B cell (primary cell): ENCODE results near the gene FOXN3. TPM values are rescaled to one million over a fixed set of nuclear protein-coding genes. Genes with fewer than 3 reads are reported as not detected.

Experiments
- ATAC-seq: fragments of 200-7000 bp; cut with Tn5 transposase; one replicate; pipeline ENCODE4 v1.10.0; 2021; ENCODE audit warnings: low read depth, mild to moderate bottlenecking, moderate number of reproducible peaks, moderate library complexity
- CTCF ChIA-PET: fragments of 350-600 bp; sonication (Branson Sonifier 250); formaldehyde crosslinking; loops from one replicate; lab custom pipeline; 2021; ENCODE audit warnings: antibody characterized with exemption, inconsistent platforms; lab: Charles Lee
- POLR2A ChIA-PET: fragments of 350-600 bp; sonication (Branson Sonifier 250); formaldehyde crosslinking; loops from one replicate; lab custom pipeline; 2021; ENCODE audit warnings: antibody characterized with exemption; lab: Charles Lee
- DNase-seq: peaks from one replicate; pipeline ENCODE4 v3.0.0; 2013
- H2AFZ ChIP-seq: 2 replicates; pipeline ENCODE4 v1.6.1; 2012; ENCODE audit warnings: mild to moderate bottlenecking, low read depth, low read length; ENCODE audit not compliant: insufficient read depth, poor library complexity, severe bottlenecking
- H3K27ac ChIP-seq, 2 donors: 1 replicate in 1 of 2; 2 replicates in 1 of 2; pipeline ENCODE4 v1.5.1; 2012 to 2013; ENCODE audit warnings: low read length in 2 of 2, mild to moderate bottlenecking in 2 of 2, moderate library complexity in 1 of 2
- H3K27me3 ChIP-seq, 4 experiments: fragments of 200-600 bp in 1 of 4; sonication (generic) in 1 of 4; replicated peaks in 1 of 4; 1 replicate in 2 of 4; 2 replicates in 2 of 4; pipeline versions ENCODE4 v1.6.1 to v1.7.0; 2013 to 2016; ENCODE audit warnings: low read length in 3 of 4, mild to moderate bottlenecking in 2 of 4, mixed read lengths in 1 of 4, moderate library complexity in 1 of 4; ENCODE audit not compliant: insufficient read depth in 4 of 4, control insufficient read depth in 3 of 4; ENCODE audit errors: control extremely low read depth in 1 of 4
- H3K36me3 ChIP-seq, 2 experiments: replicated peaks in 1 of 2; 1 replicate in 1 of 2; 2 replicates in 1 of 2; pipeline versions ENCODE4 v1.6.1 to v1.7.1; 2013; ENCODE audit warnings: low read length in 1 of 2; ENCODE audit not compliant: insufficient read depth in 2 of 2, control insufficient read depth in 1 of 2; ENCODE audit errors: control extremely low read depth in 1 of 2, extremely low read depth in 1 of 2
- H3K4me1 ChIP-seq, 2 donors: fragments of 200-600 bp in 1 of 2; sonication (generic) in 1 of 2; 1 replicate in 1 of 2; 2 replicates in 1 of 2; pipeline versions ENCODE4 v1.5.1 to v1.6.1; 2013 to 2017; ENCODE audit warnings: low read length in 2 of 2; ENCODE audit not compliant: control insufficient read depth in 2 of 2, insufficient read depth in 2 of 2
- H3K4me2 ChIP-seq: replicated peaks from 2 replicates; pipeline ENCODE3; 2012; ENCODE audit warnings: mild to moderate bottlenecking, low read depth, low read length; ENCODE audit not compliant: poor library complexity, severe bottlenecking
- H3K4me3 ChIP-seq, 5 experiments: fragments of 200-600 bp in 1 of 5; sonication (generic) in 1 of 5; 1 replicate in 3 of 5; 2 replicates in 2 of 5; pipeline versions ENCODE4 v1.5.1 to v1.7.0; 2011 to 2016; ENCODE audit warnings: low read length in 4 of 5, mild to moderate bottlenecking in 4 of 5, low read depth in 2 of 5, control low read depth in 1 of 5, moderate library complexity in 1 of 5; ENCODE audit not compliant: insufficient read depth in 1 of 5; ENCODE audit errors: control extremely low read depth in 1 of 5, extremely low read depth in 1 of 5
- H3K79me2 ChIP-seq: fragments of 200-600 bp; sonication (generic); one replicate; pipeline ENCODE4 v1.6.0; 2016; ENCODE audit warnings: low read length; ENCODE audit not compliant: control insufficient read depth, insufficient read depth
- H3K9ac ChIP-seq: fragments of 200-600 bp; sonication (generic); 2 replicates; pipeline ENCODE4 v1.6.1; 2017; ENCODE audit warnings: mild to moderate bottlenecking, low read length, moderate library complexity
- H3K9me3 ChIP-seq, 3 donors: one replicate each; pipeline versions ENCODE4 v1.6.1 to v1.7.1; 2013; ENCODE audit warnings: low read length in 2 of 3; ENCODE audit not compliant: control insufficient read depth in 2 of 3, insufficient read depth in 1 of 3; ENCODE audit errors: control extremely low read depth in 1 of 3
- H4K20me1 ChIP-seq: 2 replicates; pipeline ENCODE4 v1.6.0; 2012; ENCODE audit warnings: mild to moderate bottlenecking, low read length; ENCODE audit not compliant: insufficient read depth, control insufficient read depth, poor library complexity, severe bottlenecking
- H3K27ac Mint-ChIP-seq: one replicate; pipeline ENCODE4 v1.8.0; 2021; ENCODE audit warnings: mixed read lengths
- H3K27me3 Mint-ChIP-seq: one replicate; pipeline ENCODE4 v1.8.0; 2021; ENCODE audit warnings: mixed read lengths
- H3K4me1 Mint-ChIP-seq: one replicate; pipeline ENCODE4 v1.8.0; 2021; ENCODE audit warnings: mixed read lengths
- H3K4me3 Mint-ChIP-seq: one replicate; pipeline ENCODE4 v1.8.0; 2021; ENCODE audit warnings: mixed read lengths
- H3K9me3 Mint-ChIP-seq: one replicate; pipeline ENCODE4 v1.8.0; 2022; ENCODE audit warnings: mixed read lengths; ENCODE audit not compliant: insufficient read depth
- EZH2 ChIP-seq: IDR thresholded peaks from 2 replicates; pipeline ENCODE4 v1.6.1; 2012; ENCODE audit warnings: borderline replicate concordance, low read depth, mild to moderate bottlenecking, moderate library complexity, low read length; ENCODE audit not compliant: insufficient read depth, poor library complexity, severe bottlenecking
- WGBS: methylation state at CpG from one replicate; pipeline ENCODE4 v1.1.5; 2013; ENCODE audit warnings: missing lambda C conversion rate; ENCODE audit not compliant: insufficient coverage; 5-methylcytosine and 5-hydroxymethylcytosine counted together
- intact Hi-C: fragments of 100-400 bp; cut with micrococcal nuclease; formaldehyde crosslinking; loops from one replicate; pipeline ENCODE4 v1.10.0; 2022
- polyA plus RNA-seq: library from polyadenylated mRNA; depleted of rRNA; stranded (reverse); fragments of >200 nt; gene quantifications from 2 replicates; pipeline ENCODE4 v1.2.3, GENCODE V29; 2012
- total RNA-seq, 2 donors: library from RNA; stranded (reverse); fragments of 120-200 nt in 1 of 2; gene quantifications; 1 replicate in 1 of 2; 2 replicates in 1 of 2; pipeline versions ENCODE4 v1.2.3 to v1.2.4, GENCODE V29; 2013 to 2022
- TF ChIP-seq, protein P1 (sequence below): fragments of 200-600 bp; IDR thresholded peaks from one replicate; pipeline ENCODE4 v1.8.0; 2022; ENCODE audit warnings: antibody characterized with exemption, mild to moderate bottlenecking

The FOXN3 gene
- total and polyA plus RNA-seq, 2 donors (not counting 1 experiment from before 2014, with no cell fraction given), result 80.6 to 98.2 TPM

DNA sequence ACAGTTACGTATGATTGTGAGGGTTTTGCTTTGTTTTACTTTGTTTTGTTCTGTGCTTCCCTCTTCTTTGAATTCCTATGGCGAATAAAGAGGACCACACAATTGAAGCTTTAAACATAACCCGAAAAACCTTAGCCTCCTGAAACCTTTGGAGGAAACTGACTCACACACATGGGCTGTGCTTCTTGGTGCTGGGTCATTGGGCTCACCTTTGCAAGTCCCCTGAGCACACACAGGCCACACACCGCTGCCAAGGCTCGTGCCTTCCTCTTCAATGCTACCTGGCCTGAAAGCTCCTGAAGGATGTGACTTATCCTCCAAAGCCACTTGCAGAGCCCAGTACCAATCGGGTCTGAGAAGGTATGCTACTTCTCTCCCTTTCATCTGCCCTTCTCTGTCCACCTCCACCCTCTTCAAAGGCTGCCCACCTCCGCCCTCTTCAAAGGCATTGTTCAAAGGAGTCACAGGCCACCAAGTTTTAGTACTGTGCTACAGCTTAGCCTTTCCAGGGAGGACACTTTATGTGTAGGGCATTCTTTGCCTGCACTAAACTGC is 114.6 kb downstream of the FOXN3 start:
- Histone ChIP-seq H4K20me1 (no peaks in the 10 kb centered on the region), H3K27ac (peak overlapping the region; percentile 93 to 99), H2AFZ (peak overlapping the region; percentile 13), H3K4me2 (peak overlapping the region; percentile 81), H3K4me1 (peaks cover 56 to 62% of the 10 kb centered on the region in 2 donors), H3K36me3 (peaks cover 0 to 6% of the 10 kb centered on the region in 2 experiments), H3K9me3 (peaks cover 0 to 4% (median 0%) of the 10 kb centered on the region in 3 donors), H3K79me2 (peaks cover 75% of the 10 kb centered on the region), H3K27me3 (no peaks in the 10 kb centered on the region), H3K9ac (no peak overlapping the region), H3K4me3 (no peak overlapping the region)
- Mint-ChIP-seq H3K4me1 (peaks cover 69% of the 10 kb centered on the region), H3K4me3 (peak overlapping the region; percentile 95), H3K9me3 (no peaks in the 10 kb centered on the region), H3K27ac (peak overlapping the region; percentile 100), H3K27me3 (no peaks in the 10 kb centered on the region)
- ATAC-seq (no peak), DNase-seq (peak; percentile 23)
- TF ChIP-seq, protein P1, sequence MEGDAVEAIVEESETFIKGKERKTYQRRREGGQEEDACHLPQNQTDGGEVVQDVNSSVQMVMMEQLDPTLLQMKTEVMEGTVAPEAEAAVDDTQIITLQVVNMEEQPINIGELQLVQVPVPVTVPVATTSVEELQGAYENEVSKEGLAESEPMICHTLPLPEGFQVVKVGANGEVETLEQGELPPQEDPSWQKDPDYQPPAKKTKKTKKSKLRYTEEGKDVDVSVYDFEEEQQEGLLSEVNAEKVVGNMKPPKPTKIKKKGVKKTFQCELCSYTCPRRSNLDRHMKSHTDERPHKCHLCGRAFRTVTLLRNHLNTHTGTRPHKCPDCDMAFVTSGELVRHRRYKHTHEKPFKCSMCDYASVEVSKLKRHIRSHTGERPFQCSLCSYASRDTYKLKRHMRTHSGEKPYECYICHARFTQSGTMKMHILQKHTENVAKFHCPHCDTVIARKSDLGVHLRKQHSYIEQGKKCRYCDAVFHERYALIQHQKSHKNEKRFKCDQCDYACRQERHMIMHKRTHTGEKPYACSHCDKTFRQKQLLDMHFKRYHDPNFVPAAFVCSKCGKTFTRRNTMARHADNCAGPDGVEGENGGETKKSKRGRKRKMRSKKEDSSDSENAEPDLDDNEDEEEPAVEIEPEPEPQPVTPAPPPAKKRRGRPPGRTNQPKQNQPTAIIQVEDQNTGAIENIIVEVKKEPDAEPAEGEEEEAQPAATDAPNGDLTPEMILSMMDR, result no peak
- TF ChIP-seq EZH2, result no peak
- intact Hi-C loops, result loop anchor here (2.0 to 10.0 kb wide), 4 partner anchors 38 to 1082 kb away; no protein-coding TSS in a partner anchor
- ChIA-PET POLR2A (interaction anchor here (0.6 kb wide), 1 partner anchor 128 kb away, joined by 4 read pairs; no protein-coding TSS in a partner anchor), CTCF (interaction anchor here (0.6 to 2.5 kb wide), 4 partner anchors 9 to 116 kb away, joined by 3 to 16 read pairs (median 4); no protein-coding TSS in a partner anchor)
- WGBS, result 44% methylated on average over 5 of the region's 7 CpGs

GRCh38 chr14:89299587-89299986 is 117.4 kb downstream of the FOXN3 start:
- 100% methylated on average over 1 of the region's 4 CpGs for WGBS
- POLR2A ChIA-PET, result no interaction called here
- H3K27ac ChIP-seq, result no peak overlapping the region

More at GRCh38 chr14:89299587-89299986, 117.4 kb downstream of the FOXN3 start:
- Mint-ChIP-seq H3K9me3 (no peaks in the 10 kb centered on the region), H3K4me3 (no peak overlapping the region), H3K27ac (peak overlapping the region; percentile 8), H3K27me3 (no peaks in the 10 kb centered on the region), H3K4me1 (peaks cover 57% of the 10 kb centered on the region)
- H3K4me1 ChIP-seq, result peaks cover 28 to 39% of the 10 kb centered on the region in 2 donors
- CTCF ChIA-PET, result no interaction called here
- H3K4me3 ChIP-seq, result no peak overlapping the region
- peaks cover 0 to 6% of the 10 kb centered on the region in 2 experiments for H3K36me3 ChIP-seq
- TF ChIP-seq, protein P1, result no peak
- no peak for TF ChIP-seq EZH2
- H3K27me3 ChIP-seq, result no peaks in the 10 kb centered on the region
- H3K79me2 ChIP-seq, result peaks cover 78% of the 10 kb centered on the region
- no peak for DNase-seq
- no peak overlapping the region for H3K4me2 ChIP-seq
- intact Hi-C loops, result no loop called here
- H3K9ac ChIP-seq, result no peak overlapping the region
- H4K20me1 ChIP-seq, result peaks cover 6% of the 10 kb centered on the region
- H2AFZ ChIP-seq, result no peak overlapping the region
- H3K9me3 ChIP-seq, result no peaks in the 10 kb centered on the region
- ATAC-seq, result no peak
